ELF-1 (cell line): ENCODE measurements around the gene HYAL3.
A peak's percentile ranks its signal among the peaks of the same experiment; 100 is the strongest.

Source experiments
- DNase-seq: peaks from one replicate; pipeline ENCODE4 v3.0.0-alpha.2; 2016; ENCODE audit warnings: low read depth, low spot score

Gene HYAL3

DNA sequence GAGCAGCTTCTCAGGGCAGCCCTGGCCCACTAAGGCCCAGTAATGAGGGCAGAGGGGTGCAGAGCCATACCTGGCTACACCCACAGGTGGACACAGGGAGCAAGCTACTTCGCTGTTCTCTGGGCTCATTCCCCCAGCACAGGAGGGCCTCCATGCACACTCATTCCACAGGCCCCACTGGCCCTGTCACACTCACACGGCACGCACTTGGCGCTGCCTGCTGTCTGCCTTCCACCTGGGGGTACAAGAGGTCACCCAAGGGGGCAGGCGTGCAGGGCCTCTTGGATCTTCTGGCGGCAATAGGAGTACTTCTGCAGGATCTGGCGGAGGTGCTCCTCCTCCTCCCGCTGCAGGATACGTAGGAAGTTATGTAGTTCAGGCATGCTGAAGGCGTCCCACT, 31.1 kb upstream of the HYAL3 start:
- DNase-seq: no peak

- peak; percentile 97 for DNase-seq
Measured at GRCh38 chr3:50327943-50328691, 28.9 kb upstream of the HYAL3 start, which contains the start of gene TUSC2. Gene TUSC2 (minus strand): TSS chr3:50328223. CDS start chr3:50328099, 124 bp downstream.

GRCh38 chr3:50327129-50327528, 27.9 kb upstream of the HYAL3 start:
- DNase-seq: no peak

DNA sequence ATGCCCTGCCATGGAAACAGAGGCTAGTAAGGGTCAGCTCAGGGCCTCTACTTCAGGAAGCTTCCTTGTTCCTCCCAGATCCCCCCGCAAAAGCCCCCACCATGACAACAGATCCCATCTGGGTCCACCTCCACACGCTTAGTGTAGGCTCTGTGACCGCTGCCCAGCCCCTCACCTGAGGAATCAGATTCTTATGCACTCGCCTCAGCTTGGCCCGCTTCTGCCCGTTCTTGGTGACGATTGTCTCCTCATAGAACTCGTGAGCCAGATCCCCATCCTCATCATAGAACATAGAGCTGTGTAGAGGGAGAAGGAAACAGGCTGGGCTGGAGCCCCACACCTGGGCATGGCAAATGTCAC, 27.0 kb upstream of the HYAL3 start:
- no peak for DNase-seq

DNA sequence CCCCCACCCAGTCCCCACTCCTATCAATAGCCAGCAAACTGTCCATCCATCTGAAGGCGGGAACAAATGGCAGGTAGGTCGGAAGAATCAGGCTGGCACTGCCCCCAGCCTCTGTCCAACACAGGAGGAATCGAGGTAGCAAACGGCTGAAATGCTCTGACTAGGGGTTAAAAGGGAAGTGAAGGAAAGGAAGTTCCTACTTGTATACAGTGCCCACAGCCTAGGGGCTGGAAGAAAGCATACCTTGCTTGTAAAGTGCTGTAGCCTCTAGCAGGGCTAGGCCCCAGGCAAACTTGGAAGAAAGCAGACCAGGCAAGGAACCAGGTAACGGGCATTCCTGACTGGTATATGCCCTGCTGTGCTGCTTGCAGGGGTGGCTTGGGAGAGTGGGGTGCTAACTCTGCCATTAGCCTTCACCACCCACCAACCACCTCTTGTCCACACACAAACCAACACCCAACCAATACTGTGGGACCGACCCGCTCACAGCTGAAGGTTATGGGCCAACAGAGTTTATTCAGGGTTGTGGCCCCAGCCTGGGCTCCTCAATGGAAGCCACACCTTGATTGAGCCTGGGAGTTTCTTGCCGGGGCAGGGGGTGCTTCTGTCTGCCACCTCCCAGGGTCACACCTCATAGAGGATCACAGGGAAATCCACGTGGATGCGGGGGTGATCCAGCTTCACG, 26.4 kb upstream of the HYAL3 start:
- no peak for DNase-seq

GRCh38 chr3:50325113-50325480, 25.9 kb upstream of the HYAL3 start:
- no peak for DNase-seq

- peak; percentile 87 for DNase-seq
Measured at GRCh38 chr3:50324351-50325112, 25.3 kb upstream of the HYAL3 start.

GRCh38 chr3:50323614-50324199, 24.5 kb upstream of the HYAL3 start:
- no peak for DNase-seq

DNA sequence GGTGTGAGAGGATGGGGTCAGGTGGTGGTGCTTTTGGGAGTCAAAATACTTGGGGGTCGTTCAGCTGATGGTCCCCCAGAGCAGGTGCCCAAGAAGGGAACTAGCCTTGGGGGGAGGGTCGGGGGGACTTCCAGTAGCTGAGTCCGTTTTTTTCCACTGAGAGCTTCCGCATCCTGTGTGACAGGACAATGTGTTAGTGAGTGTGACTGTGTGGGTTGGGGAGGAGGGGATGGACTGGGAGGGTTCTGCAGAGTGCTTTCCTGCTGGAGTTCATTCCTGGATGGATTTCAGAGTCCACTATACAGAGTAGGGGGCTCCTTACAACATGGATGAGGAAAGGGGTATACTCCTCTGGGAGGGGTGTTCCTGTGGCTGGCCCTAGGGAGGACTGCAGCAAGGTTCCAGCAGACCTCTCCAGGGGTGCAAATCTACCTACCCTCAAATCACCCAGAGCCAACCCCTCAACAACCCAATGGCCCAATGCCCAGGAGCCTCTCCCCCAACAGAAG, 23.9 kb upstream of the HYAL3 start:
- no peak for DNase-seq

- DNase-seq: no peak
Measured at GRCh38 chr3:50322386-50323091, 23.3 kb upstream of the HYAL3 start, which contains the start of gene HYAL2. Gene HYAL2 (minus strand): TSS chr3:50322745. CDS start chr3:50320489, 2,256 bp downstream.

- no peak for DNase-seq
Measured at GRCh38 chr3:50322115-50322385, 22.8 kb upstream of the HYAL3 start.

- peak; percentile 95 for DNase-seq
Measured at GRCh38 chr3:50321336-50322114, 22.3 kb upstream of the HYAL3 start.

DNA sequence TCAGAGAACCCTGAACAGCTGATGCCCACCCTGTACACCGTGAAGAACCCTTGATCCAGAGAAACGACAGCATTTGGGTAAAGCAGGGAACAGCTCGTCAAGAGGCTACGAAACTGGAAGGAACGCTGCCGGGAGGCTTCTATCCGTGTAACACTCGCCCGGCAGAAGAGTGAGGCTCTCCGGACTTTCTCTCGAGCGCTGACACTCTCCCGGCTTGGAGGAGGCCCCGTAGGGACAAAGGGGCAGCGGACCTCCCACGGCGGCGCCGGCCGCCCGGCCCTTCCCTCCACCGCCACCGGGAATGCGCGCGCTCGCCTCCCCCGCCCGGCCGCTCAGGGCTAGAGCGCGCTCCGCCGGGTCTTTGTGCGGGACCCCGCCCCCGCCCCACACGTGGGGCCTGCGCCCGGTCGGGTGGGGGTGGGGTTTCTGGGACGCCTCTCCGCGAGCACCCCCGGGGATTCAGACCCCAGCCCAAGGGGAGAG, 21.7 kb upstream of the HYAL3 start:
- peak; percentile 83 for DNase-seq

GRCh38 chr3:50319894-50320625, 20.9 kb upstream of the HYAL3 start:
- no peak for DNase-seq

DNA sequence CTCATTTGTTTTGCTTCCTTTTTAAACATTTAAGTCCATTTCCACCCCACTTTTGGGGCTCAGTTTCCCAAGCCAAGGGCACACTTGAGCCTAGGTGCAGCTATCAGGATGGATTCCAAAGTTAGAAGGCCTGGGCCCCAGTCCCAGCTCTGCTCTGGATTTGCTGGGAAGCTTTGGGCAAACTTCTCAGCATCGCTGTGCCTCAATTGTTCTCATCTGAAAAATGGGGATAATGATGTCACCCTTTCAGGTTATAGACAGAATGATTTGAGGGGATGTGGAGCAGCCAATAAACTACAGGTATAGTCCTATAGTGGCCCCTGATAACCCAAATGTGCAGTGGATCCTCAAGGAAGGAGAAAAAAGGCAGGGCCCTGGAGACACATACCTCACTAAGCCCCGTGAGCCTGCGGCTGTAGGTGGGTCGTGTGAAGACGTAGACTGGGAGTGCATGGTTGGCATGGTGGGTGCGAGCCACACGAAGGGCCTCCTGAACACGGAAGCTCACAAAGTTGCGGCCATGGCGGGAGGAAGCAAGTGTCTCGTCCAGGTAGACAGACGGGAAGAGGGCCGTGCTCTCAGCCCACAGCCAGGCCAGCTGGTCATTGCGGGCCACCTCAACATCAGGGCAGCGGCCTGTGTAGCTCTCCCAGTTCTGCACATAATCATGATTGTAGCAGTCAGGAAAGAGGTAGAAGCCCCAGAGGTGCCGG, 20.1 kb upstream of the HYAL3 start:
- DNase-seq: no peak

GRCh38 chr3:50318615-50319014, 19.4 kb upstream of the HYAL3 start:
- DNase-seq: no peak

DNA sequence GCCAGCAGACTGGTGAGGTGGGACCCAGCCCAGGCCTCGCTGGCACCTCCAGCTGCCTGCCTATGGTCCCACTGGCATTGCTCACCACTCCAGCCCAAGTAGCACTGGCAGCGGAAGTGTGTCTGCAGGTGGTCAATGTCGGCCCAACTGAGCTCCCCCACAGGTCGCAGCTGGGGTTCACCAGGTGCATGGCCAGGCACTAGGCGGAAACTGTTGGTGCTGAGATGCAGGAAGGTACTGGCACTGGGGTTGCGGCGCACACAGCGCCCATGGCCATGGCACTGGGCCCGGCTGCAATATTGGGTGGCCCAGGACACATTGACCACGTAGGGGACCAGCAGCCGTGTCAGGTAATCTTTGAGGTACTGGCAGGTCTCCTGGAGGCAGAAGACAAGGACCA, 19.0 kb upstream of the HYAL3 start:
- DNase-seq: no peak

GRCh38 chr3:50317300-50317699, 18.1 kb upstream of the HYAL3 start:
- no peak for DNase-seq

- peak; percentile 78 for DNase-seq
Measured at GRCh38 chr3:50316657-50317242, 17.5 kb upstream of the HYAL3 start.
